GM12875 (cell line): ENCODE measurements around the gene PER2.

Experiments used
- H3K4me3 ChIP-seq: one replicate; pipeline ENCODE4 v1.5.1; 2011; ENCODE audit warnings: low read depth, low read length, control low read depth
- TF ChIP-seq, protein P1 (sequence below): IDR thresholded peaks from 2 replicates; pipeline ENCODE4 v1.5.1; 2011; ENCODE audit warnings: low read depth, mild to moderate bottlenecking, control low read depth, inconsistent platforms, low read length, moderate library complexity, borderline replicate concordance; ENCODE audit not compliant: insufficient read depth

PER2 gene

DNA sequence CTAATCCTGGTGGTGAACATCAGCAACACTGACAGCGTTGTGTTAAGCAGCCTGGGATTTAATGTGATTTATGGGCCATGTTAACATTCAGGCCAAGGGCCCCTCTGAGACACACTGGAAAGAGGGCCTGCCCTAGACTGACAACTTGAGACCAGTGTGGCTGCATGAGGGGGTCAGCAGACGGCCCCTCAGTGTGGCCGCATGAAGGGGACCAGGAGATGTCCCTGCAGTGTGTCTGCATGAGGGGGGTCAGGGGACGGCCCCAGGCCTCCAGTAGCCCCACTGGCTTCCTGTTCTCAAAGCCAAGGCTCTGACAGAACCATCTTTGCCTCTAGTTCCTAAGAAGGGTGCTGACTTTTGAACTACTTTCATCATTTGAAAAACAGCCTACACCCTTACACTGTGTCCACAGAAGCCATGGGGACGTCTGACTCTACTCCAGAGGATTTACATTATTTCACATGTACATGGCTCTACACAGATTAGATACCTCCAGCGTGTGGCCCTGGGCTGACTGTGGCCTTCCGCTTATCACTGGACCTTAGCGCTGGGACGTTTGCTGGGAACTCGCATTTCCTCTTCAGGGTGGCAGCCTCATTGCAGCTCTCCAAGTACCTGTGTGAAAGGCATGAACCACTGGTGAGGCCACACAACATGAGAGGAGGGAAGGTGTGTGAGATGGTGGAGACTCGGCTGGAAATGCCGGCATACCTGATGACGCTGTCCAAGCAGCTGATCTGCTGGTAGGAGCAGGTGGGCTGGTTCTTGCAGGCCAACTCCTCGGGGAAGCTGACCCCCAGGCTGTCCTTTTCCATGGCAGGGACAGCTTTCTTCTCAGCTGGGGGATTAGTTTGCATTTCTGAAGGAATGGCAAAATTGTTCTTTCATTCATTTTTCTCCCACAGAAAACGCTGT lies 30.4 kb downstream of the PER2 start:
- TF ChIP-seq, protein P1, sequence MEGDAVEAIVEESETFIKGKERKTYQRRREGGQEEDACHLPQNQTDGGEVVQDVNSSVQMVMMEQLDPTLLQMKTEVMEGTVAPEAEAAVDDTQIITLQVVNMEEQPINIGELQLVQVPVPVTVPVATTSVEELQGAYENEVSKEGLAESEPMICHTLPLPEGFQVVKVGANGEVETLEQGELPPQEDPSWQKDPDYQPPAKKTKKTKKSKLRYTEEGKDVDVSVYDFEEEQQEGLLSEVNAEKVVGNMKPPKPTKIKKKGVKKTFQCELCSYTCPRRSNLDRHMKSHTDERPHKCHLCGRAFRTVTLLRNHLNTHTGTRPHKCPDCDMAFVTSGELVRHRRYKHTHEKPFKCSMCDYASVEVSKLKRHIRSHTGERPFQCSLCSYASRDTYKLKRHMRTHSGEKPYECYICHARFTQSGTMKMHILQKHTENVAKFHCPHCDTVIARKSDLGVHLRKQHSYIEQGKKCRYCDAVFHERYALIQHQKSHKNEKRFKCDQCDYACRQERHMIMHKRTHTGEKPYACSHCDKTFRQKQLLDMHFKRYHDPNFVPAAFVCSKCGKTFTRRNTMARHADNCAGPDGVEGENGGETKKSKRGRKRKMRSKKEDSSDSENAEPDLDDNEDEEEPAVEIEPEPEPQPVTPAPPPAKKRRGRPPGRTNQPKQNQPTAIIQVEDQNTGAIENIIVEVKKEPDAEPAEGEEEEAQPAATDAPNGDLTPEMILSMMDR, result no peak
- H3K4me3 ChIP-seq, result no peak overlapping the region

DNA sequence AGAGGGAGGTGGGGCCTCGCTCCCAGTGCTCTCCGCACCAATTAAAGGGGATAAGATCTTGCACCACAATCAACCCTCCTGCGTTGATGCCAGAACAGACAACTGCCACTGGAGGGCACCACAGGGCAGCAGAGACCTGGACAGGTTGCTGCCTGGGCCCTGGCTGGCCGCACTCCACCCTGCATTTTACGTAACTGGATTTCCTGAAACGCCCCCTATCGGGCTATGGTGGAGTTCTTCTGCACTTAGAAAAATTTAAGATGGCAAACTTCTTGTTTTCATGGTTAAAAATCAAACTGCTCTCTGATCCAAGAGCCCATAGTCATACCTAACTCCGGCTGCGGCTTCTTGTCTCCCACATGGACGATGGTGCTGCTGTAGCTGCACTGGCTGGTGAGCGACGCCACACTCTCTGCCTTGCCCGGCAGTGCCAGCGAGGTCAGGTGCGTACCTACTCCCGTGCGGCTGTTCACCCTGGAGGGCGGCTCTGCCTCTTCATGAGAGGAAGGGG lies 31.8 kb downstream of the PER2 start:
- H3K4me3 ChIP-seq, result no peak overlapping the region
- TF ChIP-seq, protein P1, result peak; percentile 76

DNA sequence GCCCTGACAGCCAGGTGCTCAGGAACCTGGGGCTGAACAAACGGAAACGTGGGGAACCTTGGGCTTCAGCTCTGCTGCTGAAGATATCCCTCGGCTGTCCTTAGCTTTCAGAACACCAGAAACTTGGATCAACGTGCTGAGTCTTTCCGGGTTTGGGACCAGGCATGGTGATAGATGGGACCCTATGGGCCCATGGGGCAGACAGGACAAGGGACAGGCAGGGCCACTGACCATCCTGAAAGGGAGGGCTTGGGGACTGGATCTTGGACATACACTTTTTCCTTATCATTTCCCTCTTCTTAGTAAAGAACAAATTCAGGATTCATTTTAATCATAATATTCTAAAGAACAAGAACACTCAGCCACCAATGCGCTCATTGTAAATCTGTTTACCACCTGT lies 32.3 kb downstream of the PER2 start:
- TF ChIP-seq, protein P1, result no peak
- H3K4me3 ChIP-seq, result no peak overlapping the region

DNA sequence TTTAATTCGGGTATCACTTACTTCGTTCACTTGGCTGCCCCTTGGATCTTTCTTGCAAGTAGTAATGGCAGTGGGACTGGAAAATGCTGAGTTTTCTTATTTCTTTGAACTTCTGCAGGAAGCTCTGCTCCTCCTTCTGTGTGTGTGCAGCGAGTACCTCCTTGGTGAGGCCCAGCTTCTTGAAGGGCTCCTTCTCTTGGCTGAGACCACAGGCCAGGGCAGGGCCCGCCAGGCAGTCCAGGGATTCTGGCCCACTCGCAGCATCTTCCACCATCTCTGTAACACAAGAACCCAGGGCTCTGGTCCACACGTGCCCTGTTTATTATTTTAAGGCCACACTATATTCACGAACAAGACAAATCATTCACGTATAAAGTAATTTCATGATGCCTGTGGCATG lies 32.8 kb downstream of the PER2 start:
- H3K4me3 ChIP-seq, result no peak overlapping the region
- TF ChIP-seq, protein P1, result no peak

DNA sequence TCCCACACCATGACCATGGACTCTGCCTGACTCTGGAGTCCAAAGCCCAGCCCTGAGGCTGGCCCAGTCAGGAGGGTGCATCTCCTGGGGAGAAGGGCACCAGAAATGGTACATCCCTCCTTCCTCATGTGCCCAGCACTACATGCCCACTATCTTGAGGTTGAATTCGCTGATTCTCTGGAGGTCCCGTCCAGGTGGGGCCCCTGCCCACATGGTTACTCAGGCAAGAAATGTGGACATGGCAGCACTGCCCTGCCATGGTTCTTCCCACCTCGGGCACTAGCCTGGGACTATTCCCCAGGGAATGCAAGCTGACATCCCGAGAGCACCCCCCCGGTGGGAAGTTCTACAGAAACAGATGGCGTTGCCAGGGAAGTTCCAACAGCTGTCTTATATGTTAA lies 33.3 kb downstream of the PER2 start:
- no peak overlapping the region for H3K4me3 ChIP-seq
- TF ChIP-seq, protein P1, result no peak

DNA sequence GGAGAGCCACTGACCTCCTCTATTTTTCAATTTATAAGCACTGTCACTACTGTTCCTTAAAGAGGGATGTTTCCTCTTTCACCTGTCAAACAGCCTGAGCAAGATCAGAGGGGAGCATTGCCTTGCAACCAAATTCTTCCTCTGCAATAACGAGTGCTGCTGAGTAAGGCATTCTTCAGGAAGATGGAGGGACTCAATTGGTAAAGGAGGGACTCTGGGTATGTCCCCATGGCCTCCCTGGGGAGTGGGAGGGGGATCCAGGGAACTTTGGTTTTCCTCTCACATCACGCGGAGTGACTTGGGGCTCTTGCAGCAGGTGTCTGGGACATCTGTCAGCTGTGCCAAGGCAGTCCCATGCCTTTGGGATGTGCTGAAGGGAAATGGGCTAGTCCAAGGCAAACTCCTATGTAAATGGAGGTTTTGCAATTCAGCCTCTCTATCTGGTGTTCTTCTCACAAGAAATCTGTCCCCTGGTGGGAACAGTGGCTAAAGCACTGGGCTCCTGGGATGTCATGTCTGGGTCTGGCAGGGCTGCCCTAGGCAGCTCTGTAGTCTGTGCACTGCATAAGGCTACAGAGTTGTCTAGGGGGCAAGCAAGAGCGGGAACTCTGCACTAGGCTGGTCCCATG lies 34.2 kb downstream of the PER2 start:
- H3K4me3 ChIP-seq, result no peak overlapping the region
- TF ChIP-seq, protein P1, result no peak
